22Rv1 (cell line): ENCODE results near the gene KCNIP1.
"Not testable (repeated sequence)": the region's sequence is repeated elsewhere in the genome, so short reads cannot be mapped to it uniquely, and the experiment has no call there.

Source experiments
- H3K27ac ChIP-seq: fragments of 450-650 bp; 2 replicates; pipeline ENCODE4 v1.5.1; 2017
- ZFX ChIP-seq: fragments of 450-650 bp; IDR thresholded peaks from 2 replicates; pipeline ENCODE4 v1.6.1; 2017; ENCODE audit warnings: antibody characterized with exemption, borderline replicate concordance
- TF ChIP-seq, protein P1 (sequence below): fragments of 450-650 bp; IDR thresholded peaks from 2 replicates; pipeline ENCODE4 v1.5.1; 2017; ENCODE audit warnings: mild to moderate bottlenecking

KCNIP1 gene

DNA sequence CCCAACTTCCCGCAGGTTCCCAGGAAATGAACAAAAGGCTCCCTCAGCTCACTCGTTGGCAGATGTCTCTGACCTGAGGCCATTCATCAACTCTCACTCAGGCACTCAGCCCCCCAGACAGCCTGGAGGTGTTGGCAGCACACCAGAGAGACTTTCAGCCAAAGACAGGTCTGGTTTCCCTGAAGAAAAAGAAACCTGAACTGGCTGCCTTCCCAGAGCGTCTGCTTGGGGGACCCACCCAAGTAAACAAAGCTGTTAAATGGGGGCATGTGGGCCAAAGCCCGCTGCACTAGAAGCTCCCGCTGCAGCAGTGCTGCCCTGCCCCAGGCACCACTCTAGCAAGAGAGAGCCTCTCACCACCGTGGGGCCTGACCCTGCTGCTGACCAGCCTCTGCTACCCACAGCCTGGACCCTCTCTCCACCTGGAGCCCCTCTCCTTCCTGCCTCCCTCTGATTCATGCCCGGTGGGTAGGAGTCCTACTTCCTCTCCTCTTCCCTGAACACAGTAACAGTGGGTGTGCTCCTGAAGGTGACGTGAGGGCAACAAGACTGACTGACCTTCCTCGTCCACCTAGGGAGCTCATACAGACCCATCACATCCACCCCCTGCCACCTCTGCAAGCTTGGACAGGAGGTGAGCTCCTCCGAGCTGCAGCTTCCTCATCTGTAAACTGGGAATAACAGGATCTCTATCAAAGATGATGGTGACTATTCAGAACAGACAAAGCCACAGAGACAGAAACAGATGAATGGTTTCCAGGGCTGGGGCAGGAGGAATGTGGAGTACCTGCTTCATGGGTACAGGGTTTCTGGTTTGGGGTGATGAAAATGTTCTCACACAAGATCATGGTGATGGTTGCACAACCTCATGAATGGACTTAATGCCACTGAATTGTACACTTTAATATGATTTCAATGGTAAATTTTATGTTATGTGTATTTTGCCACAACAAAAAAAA, 248.7 kb downstream of the KCNIP1 start:
- TF ChIP-seq, protein P1, sequence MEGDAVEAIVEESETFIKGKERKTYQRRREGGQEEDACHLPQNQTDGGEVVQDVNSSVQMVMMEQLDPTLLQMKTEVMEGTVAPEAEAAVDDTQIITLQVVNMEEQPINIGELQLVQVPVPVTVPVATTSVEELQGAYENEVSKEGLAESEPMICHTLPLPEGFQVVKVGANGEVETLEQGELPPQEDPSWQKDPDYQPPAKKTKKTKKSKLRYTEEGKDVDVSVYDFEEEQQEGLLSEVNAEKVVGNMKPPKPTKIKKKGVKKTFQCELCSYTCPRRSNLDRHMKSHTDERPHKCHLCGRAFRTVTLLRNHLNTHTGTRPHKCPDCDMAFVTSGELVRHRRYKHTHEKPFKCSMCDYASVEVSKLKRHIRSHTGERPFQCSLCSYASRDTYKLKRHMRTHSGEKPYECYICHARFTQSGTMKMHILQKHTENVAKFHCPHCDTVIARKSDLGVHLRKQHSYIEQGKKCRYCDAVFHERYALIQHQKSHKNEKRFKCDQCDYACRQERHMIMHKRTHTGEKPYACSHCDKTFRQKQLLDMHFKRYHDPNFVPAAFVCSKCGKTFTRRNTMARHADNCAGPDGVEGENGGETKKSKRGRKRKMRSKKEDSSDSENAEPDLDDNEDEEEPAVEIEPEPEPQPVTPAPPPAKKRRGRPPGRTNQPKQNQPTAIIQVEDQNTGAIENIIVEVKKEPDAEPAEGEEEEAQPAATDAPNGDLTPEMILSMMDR, result no peak
- no peak for TF ChIP-seq ZFX
- H3K27ac ChIP-seq, result no peak overlapping the region

DNA sequence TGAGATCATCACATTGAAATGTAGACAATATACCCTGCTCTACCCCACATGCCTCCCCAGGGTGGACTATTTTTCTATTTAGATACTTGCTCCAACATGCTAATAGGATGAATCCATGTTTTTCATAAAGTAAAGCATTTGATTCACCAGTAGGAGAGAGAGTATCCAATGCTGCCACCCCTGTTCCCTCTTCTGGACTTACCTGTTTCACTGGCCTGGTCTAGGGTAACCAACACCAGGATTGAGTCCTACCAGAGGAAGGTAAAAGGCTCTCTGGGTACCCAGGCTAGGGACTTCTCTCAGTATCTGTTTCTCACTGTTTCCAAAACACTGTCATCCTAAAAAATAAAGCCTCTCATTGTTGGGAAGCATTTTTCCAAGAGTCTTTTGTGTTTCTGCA, 249.5 kb downstream of the KCNIP1 start:
- TF ChIP-seq, protein P1, result no peak
- TF ChIP-seq ZFX, result no peak
- H3K27ac ChIP-seq, result no peak overlapping the region

DNA sequence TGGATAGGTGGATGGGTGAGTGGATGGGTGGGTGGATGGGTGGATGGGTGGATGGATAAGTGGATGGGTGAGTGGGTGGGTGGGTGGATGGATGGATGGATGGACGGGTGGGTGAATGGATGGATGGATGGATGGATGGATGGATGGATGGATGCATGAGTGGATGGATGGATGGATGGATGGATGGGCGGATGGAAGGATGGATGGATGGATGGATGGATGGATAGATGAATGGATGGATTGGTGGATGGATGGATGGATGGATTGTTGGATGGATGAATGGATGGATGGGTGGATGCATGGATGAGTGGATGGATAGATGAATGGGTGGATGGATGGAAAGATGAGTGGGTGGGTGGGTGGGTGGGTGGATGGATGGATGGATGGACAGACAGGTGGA, 250.7 kb downstream of the KCNIP1 start:
- H3K27ac ChIP-seq, result not testable (repeated sequence)

DNA sequence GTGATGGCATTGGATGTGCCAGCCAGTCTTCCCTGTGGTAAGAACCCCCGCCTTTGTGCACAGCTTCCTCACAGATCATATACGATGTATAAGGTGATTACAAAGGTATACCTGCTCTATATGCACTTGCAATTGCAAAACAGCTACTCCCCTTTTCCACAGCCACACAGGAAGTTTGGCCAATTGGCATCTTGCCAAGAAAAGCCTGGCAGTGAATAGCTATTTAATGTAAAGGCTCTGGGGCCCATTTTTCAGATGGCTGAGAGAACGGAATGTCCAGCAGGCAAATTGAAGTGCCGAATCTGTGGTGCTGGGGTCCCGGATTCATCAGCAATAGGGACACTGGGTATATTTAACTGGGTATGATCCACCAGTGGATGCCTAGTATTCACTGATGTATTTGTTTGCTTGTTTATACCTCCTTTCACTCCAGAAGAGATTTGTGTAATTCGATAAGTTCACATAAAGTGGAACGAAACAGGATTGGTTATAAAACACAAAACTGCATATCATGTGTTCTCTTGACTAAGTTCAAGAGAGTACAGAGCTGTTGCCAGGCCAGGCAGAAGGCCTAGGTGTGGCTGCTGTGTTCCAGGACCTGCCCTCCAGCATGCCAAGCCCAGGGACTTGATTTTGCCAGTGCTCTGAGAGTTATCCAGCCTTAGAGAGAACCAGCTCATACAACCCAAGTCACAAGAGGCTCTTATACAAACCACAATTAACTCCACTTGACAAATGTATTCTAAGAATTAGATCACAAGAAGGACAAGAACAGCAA, 252.0 kb downstream of the KCNIP1 start:
- TF ChIP-seq, protein P1, result no peak
- TF ChIP-seq ZFX, result no peak

DNA sequence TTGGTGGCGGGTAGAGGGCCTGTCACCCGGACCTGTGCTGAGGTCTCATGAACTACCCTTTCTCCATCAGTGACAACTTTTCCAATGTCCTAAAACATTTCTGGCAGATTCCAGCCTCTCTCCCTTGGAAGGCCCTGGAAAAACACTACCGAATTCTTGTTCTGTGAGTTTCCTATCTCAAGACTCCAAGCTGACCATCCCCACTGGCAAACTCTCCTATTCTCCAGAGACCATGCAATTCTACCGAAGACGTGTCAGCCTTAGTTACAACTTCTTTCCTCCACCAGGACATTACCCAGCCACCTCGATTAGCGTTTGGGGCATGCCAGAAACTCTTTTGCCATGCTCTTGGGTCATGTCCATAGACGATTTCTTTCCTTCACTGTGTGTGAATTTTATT, 252.9 kb downstream of the KCNIP1 start:
- TF ChIP-seq, protein P1, result no peak
- TF ChIP-seq ZFX, result no peak
- no peak overlapping the region for H3K27ac ChIP-seq

More for the DNA sequence above, 252.0 kb downstream of the KCNIP1 start:
- no peak overlapping the region for H3K27ac ChIP-seq

DNA sequence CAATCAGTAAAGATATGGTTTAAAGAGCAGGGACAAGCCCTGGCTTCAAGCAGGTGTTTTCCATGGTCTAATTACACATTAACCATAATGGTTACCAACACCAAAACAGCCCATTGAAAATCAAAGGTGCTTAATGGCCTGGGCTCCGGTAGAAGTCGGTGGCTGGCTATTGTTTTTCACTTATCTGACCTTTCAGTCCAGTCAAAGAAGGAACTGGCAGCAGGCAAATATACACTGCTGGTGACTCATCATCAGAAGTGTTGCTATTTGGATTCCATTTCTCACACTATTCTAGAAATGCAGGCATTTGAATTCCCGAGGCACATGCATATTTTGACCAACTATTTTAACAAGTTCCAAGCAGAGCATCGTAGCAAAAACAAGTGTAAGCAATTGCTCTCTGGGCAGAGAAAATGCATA, 253.4 kb downstream of the KCNIP1 start:
- no peak for TF ChIP-seq ZFX
- H3K27ac ChIP-seq, result no peak overlapping the region

DNA sequence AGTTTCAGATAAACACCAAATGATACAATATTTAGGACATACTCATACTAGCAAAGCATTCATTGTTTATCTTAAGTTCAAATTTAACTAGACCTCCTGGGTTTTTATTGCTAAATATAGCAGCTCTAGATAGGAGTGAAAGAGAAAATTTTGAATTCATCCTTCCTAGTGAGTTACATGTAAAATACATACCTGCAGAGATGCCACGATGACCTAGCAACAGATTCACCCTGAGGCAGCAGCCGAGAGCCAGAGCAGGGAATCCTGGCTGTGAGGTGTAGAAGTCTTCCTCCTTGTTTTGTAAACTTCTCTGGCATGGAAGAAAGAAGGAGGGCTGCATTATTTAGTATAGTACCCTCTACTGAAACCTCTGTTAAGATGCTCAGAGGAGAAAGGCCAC, 253.8 kb downstream of the KCNIP1 start:
- no peak for TF ChIP-seq ZFX
- TF ChIP-seq, protein P1, result no peak
- H3K27ac ChIP-seq, result no peak overlapping the region

DNA sequence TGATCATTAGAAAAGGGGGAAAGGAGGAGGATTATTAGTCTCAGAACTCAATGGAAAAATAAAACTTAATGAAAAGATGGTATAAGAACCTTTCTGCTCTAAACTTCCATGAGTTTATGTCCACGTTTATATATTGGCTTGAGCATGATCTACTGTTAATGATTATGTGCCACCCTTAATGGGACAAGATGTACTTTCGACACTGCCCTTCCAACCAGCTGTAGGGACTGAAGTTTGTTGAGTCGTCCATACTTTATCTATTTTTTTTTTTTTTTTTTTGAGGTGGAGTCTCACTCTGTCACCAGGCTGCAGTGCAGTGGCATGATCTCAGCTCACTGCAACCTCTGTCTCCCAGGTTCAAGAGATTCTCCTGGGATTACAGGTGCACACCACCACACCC, 254.7 kb downstream of the KCNIP1 start:
- TF ChIP-seq, protein P1, result no peak
- TF ChIP-seq ZFX, result no peak
- H3K27ac ChIP-seq, result no peak overlapping the region
